Activated effector memory CD4-positive, alpha-beta T cell treated with Interleukin-2 at 50 U/mL for 16 hours (primary cell): ENCODE measurements around the gene HNRNPK.

Source experiments
- DNase-seq: peaks from one replicate; pipeline ENCODE4 v3.0.0-alpha.2; 2020

HNRNPK gene

GRCh38 chr9:83930881-83931280, 49.1 kb downstream of the HNRNPK start:
- no peak for DNase-seq

DNA sequence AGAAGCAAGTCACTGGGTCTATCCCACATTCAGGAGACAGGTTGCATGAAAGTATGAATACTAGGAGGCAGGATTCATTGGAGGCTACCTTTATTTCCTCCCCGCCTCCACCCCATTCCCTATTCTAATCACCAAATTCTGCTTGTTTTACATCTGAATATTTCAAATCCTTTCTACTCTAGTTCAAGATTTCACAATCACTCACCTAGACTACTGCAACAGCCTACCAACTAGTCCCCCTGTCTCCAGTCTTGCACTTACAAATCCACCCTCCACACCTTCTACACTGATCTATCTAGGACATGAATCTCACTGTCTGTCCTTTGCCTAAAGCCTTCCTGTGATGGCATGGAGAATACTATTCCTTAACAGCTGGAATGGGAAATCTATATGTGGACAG, 52.4 kb downstream of the HNRNPK start:
- no peak for DNase-seq

GRCh38 chr9:83920927-83921707, 58.9 kb downstream of the HNRNPK start, which contains the start of gene KIF27:
Gene KIF27, minus strand, starts transcription at chr9:83921432. Its CDS starts 5,841 bp downstream, at chr9:83915591.
- DNase-seq: peak; percentile 95

DNA sequence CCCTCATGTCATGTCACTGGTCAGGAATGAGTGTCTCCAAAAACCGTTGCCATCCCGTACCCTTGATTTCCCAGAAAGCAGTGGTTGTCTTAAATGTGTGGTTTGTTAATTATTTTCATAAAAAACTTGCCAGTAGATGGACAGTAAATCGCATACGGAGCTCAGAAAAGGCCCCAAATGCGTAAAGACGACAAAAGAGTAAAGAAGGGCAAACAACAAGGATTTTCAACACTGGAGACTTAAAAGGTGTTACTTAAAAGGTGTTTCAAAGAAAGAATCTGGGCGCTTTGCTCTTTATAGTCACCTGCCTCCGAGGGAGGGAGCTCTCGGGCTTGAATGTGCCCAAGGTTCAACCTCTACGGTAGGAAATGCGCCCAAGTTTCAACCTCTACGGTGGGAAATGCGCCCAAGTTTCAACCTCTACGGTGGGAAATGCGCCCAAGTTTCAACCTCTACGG, 59.5 kb downstream of the HNRNPK start:
- DNase-seq: no peak

- DNase-seq: no peak
Observed at GRCh38 chr9:83919111-83919510, 60.9 kb downstream of the HNRNPK start.
